GM19238 (cell line): ENCODE measurements around the gene FAM193A.
"Not testable (repeated sequence)": the region's sequence is repeated elsewhere in the genome, so short reads cannot be mapped to it uniquely, and the experiment has no call there.

Source experiments
- DNase-seq: peaks from one replicate; pipeline ENCODE4 v3.0.0; 2011; ENCODE audit warnings: low spot score; ENCODE audit not compliant: insufficient read length

FAM193A gene

DNA sequence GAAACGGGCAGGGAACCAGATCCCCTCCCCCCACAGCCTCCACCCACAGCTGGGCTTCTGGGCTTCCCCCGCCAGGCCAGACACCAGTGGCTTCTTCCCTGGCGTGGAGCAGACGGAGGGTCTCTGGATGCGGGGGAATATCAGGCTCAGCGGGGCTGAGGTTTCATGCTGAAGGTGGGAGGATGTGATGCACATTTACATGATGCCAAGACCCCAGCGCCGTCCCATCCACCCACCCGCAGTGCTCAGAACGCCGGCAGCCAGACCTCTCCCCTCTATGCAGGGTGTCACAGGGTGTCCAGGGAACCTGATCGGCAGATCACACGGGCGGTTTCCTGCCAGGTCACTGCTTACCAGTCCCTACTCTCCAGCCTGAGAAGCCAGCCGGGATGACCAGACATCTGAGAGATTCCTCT, 232.5 kb downstream of the FAM193A start:
- no peak for DNase-seq

GRCh38 chr4:2771264-2771663, 234.8 kb downstream of the FAM193A start:
- no peak for DNase-seq

- DNase-seq = not testable (repeated sequence)
Measured at GRCh38 chr4:2780643-2781042, 244.2 kb downstream of the FAM193A start.

GRCh38 chr4:2781911-2782310, 245.5 kb downstream of the FAM193A start:
- DNase-seq = no peak
